Retinal pigment epithelial cell (primary cell): ENCODE results near the gene NCOA6.

Experiments used
- DNase-seq: peaks from one replicate; pipeline ENCODE4 v3.0.0-alpha.2; 2010; ENCODE audit warnings: low read depth
- H3K4me3 ChIP-seq: 2 replicates; pipeline ENCODE4 v1.5.1; 2011; ENCODE audit warnings: mild to moderate bottlenecking, low read length, control low read depth, moderate library complexity
- TF ChIP-seq, protein P1 (sequence below): conservative IDR thresholded peaks from 2 replicates; pipeline ENCODE4 v1.5.1; 2011; ENCODE audit warnings: low read depth, low read length, control low read depth, inconsistent platforms

Gene NCOA6

DNA sequence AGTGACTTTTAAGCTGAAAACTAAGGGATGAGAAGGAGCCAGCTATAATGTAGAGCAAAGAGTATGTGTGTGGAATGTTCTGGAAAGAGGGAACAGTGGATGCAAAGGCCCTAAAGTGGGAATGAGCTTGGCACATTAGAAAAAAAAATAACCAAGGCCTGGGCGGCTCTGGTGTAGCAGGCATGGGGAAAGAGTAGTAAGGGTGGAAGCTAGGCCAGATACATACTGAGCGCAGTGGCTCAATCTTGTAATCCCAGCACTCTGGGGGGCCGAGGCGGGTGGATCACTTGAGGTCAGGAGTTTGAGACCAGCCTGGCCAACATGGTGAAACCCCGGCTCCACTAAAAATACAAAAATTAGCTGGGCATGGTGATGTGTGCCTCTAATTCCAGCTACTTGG is 38.8 kb upstream of the NCOA6 start:
- TF ChIP-seq, protein P1, sequence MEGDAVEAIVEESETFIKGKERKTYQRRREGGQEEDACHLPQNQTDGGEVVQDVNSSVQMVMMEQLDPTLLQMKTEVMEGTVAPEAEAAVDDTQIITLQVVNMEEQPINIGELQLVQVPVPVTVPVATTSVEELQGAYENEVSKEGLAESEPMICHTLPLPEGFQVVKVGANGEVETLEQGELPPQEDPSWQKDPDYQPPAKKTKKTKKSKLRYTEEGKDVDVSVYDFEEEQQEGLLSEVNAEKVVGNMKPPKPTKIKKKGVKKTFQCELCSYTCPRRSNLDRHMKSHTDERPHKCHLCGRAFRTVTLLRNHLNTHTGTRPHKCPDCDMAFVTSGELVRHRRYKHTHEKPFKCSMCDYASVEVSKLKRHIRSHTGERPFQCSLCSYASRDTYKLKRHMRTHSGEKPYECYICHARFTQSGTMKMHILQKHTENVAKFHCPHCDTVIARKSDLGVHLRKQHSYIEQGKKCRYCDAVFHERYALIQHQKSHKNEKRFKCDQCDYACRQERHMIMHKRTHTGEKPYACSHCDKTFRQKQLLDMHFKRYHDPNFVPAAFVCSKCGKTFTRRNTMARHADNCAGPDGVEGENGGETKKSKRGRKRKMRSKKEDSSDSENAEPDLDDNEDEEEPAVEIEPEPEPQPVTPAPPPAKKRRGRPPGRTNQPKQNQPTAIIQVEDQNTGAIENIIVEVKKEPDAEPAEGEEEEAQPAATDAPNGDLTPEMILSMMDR = no peak
- H3K4me3 ChIP-seq = no peak overlapping the region
- DNase-seq = no peak

DNA sequence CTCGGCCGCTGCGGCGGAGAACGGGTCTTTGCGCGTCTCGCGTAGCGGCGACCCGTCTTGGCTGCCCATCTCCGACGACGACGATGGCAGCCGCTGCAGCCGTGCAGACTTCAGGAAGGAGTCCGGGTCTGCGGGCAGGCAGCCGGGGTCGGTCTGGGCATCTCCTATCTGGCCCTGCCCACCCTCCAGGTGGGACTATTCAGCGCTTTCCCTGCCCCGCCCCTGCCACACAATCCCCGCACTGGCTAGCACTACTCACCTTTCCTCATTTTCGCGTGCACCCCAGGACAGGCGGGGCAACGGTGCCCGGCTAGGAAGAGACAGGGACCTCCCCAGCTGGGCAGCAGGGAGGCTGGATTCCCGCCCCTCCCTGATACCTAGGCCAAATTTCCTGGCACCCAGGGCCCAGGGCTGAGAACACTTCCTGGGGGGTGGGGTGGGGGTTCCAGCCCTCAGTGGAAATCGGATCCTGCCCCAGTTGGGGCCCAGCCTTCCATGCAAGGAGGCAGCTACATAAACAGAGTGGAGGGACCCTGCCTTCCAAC is 38.0 kb upstream of the NCOA6 start:
- TF ChIP-seq, protein P1 = no peak
- H3K4me3 ChIP-seq = no peak overlapping the region
- DNase-seq = no peak

DNA sequence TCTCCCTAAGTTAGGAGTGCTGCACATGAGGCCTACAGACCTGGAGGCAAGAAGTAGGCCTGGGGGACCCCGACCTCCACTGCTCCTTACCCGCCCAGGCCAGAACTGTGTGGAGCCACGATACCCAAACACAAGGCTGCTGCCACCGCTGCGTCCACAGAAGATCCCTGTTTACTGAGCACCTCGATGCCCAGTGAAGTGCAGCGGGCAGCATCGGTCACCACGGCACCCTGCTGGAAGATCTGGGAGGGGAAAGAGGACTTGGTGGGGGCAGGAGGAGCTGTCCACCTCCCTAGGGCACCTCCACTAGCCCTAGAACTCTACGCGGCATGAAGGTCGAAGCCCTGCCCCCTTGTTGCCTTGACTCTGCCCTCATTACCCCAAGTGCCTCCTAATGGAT is 37.3 kb upstream of the NCOA6 start:
- TF ChIP-seq, protein P1 = no peak
- DNase-seq = no peak
- no peak overlapping the region for H3K4me3 ChIP-seq

DNA sequence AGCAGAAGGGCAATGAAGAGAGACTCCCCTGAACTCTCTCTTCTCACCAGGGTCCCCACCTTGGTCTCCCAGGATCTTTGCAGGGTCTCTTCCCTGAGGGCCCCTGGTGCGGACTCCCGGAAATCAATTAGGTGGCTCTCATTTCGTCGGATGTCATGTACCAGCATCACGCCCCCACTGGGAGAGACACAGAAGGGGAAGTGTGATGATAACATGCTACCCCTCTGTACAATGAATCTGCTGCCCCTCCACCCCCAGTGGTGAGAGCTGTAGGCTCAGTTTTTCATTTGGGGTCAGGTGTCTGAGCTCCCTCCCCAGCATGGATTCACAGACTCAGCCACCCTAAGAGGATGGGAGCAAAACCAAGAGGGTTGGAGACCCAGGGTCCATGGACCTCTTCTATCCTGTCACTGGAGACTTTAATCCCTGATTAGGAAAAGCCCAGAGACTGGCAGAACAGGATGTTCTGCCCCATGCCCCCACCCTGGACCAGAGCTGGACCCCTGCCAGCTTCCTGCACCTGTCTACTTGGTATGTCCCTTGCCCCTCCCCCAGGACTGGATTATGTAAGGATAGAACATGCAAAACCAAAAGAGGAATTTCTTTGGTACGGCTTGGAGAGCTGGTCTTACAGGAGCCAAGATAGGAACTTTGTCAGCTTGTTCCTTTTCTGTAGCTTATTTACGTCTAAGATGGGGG is 36.1 kb upstream of the NCOA6 start:
- TF ChIP-seq, protein P1 = no peak
- DNase-seq = no peak
- no peak overlapping the region for H3K4me3 ChIP-seq

DNA sequence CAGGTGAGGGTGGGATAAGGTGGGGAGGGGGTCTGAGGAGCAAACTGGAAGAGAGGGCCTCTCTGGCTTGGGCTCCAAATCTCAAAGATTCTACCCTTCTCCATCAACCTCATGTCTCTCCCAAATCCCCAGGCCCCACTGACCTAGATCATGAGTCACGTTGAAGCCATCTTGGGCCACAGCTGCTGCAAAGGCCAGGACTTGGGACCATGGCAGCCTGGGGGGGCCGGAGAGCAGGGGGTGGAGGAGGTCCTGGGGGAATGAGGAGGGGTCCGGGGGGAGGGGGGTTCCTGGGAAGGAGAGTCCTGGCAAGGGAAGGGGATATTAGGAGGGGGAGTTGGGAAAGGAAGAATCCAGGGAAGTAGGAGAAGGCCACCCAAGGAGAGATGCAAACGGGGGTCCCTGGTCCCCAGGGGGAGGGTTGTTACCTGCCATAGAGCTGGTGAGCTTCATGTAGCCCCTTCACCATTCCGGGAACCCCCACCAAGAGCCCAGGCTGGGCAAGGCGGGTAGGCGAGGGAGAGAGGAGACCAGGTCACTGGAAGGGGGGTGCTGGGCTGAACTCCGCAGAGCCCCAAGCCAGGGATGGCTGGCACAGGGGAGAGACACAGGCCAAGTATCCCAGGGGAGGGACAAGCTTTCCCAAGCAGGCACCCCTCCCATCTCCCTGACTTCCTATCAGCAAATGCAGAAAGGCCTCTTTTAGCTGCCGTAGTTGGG is 34.5 kb upstream of the NCOA6 start:
- DNase-seq = no peak
- no peak overlapping the region for H3K4me3 ChIP-seq
- TF ChIP-seq, protein P1 = no peak

DNA sequence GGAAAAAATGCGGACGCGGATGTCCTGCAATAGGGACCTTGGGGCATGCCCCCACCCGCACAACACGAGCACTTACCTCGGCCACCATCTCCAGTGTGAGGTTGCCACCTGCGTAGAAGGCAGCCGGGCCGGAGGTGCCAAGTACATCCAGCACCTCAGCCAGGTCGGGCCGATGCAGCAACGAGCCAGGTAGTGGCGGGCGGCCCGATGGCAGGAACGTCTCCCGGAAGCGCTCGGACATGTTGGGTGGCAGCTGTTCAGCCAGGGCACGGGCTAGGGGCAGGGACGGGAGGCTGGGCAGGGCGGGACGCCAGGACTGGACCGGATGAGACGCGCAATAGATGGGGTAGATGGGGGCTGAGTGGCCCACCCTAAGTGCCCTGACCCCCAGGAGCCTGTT is 33.9 kb upstream of the NCOA6 start:
- TF ChIP-seq, protein P1 = no peak
- no peak overlapping the region for H3K4me3 ChIP-seq
- no peak for DNase-seq
